ENCODE results near the gene AUH.
A peak's percentile ranks its signal among the peaks of the same experiment; 100 is the strongest.

The AUH gene

DNA sequence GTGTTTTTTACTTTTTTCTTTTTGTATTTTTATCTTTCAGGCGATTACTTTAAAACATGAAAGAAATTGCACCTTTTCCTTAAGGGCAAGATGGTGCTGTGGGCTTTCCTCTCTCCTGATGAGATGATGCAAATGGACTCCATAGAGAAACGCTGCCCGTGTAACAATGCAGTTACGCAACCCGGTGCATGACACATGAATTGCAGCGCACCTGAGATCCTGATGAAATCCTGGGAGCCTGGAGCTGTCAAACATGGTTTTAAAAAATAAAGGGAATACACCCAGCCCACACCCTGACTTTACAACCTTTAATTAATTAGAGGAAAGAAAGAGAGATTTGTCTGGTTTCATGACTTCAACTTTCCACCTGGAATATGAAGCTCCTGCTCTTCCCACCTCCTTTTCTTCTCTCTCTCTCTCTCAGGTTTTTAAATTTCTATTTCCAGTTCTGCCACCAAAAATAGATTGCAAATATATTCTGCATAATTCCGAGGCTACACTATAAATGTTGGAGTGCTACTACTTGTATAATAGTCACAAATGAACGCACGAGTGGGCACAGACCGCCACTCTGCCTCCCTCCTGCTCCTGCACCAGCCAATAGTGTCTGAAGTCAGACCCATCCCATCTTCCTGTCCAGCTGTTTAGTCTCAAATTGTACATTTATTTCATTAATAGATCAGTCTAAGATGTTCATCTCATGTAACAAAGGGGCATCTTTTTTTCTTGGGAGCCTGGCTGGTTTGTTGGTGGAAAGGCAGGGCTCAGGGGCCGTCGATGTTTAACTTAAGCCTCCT lies 179.1 kb downstream of the AUH start:
- no peak for DNase-seq

DNA sequence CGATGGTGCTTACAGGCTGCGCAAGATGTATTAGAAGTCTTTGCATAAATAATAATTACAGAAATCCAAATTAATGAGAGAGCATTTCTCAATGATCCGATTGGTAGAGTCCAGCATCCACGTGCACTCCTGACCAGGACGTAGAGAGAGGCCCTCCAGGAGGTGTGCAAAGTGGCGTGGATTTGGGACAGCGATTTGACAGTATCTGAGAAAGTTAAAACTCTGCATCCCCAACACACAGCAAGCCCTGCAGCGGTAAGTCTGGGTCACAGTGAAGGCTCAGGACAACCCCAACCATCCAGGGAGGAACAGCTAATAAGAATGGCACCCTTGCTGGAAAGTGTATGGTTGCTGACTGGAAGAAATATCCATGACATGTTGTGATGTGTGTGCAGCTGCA lies 180.2 kb downstream of the AUH start:
- DNase-seq, result no peak

DNA sequence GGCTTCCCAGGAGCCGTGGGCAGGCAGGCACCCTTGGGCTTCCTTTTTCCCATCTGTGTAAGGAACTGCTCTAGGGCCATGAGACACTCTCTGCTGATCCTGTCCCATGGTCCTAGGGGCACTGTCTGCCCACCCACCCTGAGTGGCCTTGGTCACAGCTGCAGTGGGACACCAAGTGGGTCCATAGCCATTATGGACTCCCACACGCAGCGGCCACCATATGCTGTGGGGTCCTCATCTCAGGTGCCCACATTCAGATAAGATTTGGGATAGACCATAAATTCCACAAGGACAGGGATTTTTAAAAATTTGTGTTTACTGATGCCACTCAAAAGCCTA lies 180.8 kb downstream of the AUH start:
- no peak for DNase-seq

DNA sequence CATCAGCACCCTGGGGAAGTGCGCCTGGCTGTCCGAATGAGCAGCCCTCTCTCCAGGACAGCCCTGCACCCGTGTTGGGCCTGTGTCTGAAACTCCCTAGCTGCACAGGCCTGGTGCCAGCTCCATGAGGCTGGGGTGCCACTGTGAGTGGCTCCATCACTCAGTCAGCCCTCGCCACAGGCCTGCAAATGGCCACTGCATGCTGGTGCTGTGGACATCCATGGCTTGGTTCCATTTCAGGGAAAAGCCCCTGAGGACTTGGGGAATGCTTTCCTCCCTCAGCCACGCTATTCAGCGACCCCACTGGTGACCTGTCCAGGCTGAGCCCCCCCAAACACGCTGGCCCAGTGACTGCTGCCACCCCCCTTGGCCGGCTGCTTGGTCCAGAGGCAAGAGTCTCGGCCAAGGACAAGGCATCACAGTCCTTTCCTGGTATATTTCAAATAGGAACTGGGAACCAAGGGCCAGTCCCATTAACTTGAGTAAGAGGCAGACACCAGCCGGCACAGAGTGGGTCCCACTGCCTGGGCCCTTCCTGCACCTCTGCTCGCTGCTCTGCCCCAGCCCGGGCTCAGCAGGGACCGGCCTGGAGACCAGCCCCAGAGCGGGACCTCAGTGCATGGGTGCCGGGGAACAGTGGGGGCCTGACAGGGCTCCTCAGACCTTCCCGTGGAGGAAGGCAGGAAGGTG lies 181.3 kb downstream of the AUH start:
- DNase-seq, result no peak

DNA sequence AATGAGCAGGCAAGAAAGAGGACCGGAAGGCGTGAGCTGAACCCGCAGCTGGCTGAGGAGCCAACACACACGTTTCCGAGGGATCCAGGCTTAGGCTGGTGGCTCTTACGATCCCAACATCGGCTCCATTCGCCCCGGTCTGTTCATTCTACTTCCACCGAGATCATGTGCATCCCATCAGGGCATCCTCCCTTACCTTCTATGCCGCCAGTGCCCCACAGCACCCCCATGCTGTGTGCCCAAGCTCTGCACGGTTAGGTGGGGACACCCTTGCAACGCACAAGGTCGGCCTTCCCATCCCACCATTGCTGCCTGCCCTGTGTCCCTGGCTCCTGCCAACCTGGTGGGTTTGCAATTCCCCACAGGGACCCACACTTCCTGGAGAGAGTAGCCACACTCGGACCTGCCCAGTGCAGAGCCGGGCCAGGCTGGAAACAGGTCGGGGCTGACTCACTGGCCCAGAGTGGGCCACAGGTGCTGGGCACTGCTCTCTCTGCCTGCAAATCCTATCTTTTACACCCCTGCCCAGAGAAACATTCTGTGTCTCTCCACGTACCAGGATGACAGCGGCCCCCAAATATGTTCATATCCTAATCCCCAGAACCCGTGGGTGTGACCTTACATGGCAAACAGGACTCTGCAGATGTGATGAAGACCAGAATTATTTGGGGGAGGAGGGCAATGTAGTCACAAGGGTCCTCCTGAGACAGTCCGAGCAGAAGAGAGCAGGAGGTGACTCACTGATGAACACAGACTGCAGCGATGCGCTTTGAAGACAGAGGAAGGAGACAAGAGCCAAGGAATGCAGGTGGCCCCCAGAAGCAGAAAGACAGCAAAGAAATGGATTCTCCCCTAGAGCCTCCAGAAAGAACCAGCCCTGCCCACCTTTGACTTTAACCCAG lies 182.2 kb downstream of the AUH start:
- DNase-seq, result no peak

DNA sequence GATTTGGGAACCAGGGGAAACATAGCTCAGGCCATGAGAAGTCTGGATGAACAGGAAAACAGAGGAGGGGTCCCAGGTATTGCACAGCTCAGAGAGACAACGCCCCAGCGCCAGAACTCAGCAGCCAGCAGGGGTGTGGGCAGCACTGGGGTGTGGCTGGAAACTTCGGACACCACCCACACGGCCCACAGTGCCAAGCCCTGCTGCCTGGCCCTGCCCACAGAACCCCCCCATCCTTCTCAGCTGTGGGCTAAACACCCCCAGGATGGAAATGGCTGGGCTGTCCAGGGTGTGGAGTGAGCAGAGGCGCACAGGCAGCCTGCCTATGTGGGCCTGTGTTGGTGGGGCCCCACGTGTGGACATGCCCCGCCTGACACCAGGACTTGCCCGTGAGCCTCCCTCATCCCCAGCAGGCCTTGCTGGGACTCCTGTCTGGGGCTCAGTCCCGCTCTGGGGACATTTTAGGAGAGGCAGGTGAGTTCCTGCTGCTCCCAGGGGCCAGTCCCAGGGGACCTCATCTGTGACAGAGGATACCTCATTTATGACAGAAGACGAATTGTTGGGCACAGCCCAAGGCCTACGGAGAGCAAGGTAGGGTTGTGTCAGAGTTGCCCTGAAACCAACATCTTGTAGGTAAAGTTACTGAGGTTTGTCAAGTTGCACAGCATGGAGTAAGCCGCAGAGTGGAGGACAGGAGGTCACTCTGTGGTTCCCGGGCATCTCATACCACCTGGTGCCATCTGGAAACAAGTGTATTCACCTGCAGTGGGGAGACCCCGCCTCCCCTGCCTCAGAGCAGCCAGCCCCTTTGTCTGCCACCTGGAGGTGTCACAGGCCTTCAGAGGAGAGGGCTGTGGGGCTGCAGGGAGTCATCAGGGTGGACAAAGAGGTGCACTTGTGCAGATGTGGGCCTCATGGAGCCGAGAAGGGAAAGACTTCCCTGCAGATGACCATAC lies 183.2 kb downstream of the AUH start:
- DNase-seq, result peak; percentile 20 to 34

DNA sequence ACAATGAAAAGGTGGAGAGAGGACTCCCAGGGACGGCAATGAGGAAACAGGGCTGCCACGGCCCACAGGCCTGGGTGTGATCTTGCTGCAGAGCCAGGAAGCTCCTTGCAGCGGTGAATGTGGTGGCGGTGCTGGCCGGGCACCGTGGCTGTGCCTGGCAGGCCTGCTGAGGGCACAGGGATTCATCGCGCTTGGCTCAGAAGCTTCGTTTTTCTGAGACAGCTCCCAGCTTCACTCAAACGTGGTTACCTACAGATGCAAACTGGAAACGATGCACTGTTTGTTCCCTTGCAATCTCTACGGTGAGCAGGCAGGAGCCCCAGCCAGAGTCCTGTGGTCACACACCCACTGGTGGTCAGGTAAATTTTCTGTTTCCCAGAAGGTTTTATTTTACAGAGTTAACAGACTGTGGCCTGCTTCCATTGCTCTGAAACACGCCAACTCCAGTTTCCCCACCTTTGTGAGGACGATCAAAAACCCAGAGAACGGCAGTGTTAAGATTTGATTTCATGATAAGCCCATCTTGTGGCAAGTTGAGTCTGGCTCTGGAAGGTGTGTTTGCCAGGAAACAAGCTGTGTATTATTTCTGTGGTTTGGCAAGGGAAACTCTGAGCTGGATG lies 183.9 kb downstream of the AUH start:
- DNase-seq, result no peak

DNA sequence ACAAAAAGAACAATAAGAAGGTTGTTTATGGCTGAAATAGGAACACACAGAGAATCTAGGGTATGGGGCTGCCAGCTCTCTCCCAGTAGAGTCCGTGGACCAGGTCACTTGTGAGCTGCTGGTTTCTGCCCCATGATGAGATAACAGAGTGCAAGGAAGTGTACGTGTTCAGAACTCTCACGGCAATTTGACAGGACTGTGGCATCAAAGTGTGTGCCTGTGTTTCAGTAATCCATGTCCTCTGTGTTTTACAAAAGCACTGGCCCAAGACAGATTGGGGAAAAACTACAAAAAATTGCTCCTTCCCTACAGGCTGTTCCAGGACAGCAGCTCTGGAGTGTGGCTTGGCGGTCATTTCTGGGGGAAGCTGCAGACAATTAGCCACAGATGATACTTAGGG lies 184.6 kb downstream of the AUH start:
- DNase-seq, result no peak

DNA sequence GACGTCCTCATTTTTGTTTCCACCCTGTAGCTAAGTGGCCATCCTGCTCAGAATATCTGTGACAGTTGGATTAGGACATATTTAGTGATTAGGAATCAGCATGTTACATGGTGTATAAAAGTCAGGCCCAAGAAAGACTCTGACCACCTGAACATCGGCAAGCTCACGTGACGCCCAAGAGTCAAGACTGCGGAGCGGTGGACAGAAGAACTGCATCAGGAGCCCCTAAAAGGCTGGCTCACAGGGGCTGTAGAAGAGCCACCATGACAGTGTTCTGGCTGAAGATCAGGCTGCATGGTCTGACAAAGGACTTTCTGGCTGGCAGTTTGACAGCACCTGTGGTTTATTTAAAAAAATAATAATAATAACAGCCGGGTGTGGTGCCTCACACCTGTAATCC lies 185.3 kb downstream of the AUH start:
- no peak for DNase-seq

DNA sequence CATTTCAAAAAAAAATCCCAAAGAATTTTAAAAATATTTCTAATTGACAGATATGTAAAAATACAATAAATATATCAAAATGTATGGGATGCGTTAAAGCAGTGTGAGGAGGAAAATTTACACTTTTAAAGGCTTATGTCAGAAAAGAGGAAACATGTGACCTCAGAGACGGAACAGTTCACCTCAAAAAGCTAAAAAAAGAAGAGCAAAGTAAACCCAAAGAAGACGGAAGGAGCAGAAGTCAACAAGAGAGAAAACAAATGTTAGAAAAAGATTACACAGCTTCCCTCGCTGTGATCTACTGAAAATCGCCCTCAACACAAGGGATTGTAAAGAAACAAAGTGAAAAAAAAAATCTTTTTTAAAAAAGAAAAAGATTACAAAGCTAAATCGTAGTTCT lies 186.9 kb downstream of the AUH start:
- no peak for DNase-seq

DNA sequence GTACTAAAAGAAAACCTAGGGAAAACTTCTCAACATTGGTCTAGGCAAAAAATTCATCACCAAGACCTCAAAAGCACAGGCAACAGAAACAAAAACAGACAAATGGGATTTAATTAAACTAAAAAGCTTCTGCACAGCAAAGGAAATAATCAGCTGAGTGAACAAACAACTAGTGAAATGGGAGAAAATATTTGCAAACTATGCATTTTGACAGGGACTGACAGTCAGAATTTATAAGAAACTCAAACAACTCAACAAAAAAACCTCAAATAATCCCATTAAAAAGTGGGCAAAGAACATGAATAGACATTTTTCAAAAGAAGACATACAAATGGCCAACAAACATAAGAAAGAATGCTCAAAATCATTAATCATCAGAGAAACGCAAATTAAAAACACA lies 189.4 kb downstream of the AUH start:
- DNase-seq, result no peak

DNA sequence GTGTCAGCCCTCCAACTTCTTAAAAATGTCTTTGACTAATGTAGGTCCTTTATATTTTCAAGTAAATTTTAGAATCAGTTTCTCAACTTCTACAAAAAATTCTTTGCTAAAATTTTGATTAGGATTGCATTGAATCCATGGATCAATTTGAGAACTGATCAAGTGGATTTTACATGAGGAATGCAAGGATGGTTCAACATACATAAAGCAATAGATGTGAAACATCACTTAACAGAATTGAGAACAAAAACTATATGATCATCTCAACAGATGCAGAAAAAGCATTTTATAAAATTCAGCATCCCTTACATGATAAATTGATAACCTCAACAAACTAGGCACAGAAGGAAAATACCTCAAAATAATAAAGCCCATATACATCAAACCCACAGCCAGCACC lies 190.8 kb downstream of the AUH start:
- DNase-seq, result no peak

DNA sequence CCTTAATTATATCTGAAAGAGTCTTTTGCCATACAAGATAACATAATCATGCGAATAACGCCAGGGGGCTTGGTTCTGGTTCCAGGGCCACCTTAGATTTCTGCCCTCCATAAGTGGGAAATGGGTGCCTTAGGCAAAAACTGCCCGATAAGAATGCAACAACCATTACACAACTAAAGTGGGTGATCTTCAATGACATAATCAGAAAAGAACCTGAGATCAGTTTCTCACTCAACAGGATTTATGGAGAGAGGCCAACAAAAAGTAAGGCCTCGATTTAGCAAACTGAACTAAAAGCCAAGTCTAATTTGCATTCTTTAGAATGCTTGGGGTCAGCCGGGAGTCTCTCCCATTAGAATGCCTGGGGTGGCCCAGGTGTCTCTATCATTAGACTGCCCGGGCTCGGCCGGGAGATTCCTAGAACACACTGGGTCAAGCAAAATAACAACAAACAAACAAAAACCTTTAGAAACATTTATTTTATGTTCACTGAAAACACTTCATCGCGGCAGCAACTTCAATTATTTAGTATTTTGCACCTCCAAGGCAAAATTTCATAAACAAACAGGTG lies 194.8 kb downstream of the AUH start:
- no peak for DNase-seq

DNA sequence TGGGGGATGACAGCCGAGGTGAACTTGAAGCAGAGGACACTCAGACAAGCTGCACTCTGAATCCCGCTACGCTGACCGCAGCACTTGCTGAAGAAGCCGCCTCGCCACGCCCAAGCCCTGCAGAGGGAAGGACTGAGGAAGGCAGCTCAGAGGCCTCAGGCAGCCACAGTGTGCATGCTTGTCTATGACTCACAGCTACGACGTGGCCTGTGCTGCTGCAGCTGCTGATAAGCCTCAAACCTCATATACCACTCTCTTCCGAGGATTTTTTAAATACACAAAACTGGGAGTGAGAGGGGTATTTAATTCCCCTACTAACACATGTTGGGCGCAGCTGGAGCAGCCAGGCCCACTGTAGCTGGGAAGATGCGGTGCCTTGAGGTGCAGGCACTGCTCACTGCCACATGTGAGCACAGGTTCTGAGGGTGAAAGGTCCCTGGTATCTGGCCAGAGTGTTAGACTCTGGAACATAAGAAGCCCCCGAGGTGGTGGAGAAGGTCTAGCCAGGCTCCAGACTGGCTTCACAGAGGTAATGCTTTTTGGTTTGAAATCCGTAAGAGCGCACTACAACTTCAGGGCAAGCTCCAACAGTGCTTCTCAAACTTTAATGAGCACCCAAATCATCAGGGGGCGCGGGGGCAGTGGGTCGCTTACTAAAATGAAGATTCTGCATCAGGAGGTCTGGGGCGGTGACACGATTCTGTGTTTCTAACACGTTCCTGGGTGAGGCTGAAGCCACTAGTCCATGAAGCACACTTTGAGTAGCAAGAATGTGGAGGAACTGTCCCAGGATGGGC lies 196.8 kb downstream of the AUH start:
- no peak for DNase-seq

Data from NCI-H187 (cell line).